H1 (cell line): ENCODE data around the gene DEAF1. TPM values are rescaled to one million over a fixed set of nuclear protein-coding genes. Genes with fewer than 3 reads are reported as not detected.

Experiments used
- ASH2L ChIP-seq: fragments of 200-600, 300-600 bp; sonication (generic); IDR thresholded peaks from one replicate; pipeline ENCODE4 v1.7.1; 2017; ENCODE audit warnings: low read length
- ATF2 ChIP-seq: IDR thresholded peaks from 2 replicates; pipeline ENCODE4 v1.6.1; 2012; ENCODE audit warnings: low read length, inconsistent platforms
- BCL11A ChIP-seq, 2 experiments: IDR thresholded peaks; one replicate each; pipeline ENCODE4 v1.6.1; 2011; ENCODE audit warnings: low read depth in 2 of 2, low read length in 2 of 2, mild to moderate bottlenecking in 2 of 2
- CEBPB ChIP-seq: IDR thresholded peaks from 2 replicates; pipeline ENCODE4 v1.6.1; 2012; ENCODE audit warnings: low read depth, low read length
- CHD1 ChIP-seq: IDR thresholded peaks from 2 replicates; pipeline ENCODE4 v1.6.1; 2012; ENCODE audit warnings: low read depth, low read length, improper control_type of control experiment
- CREB1 ChIP-seq: IDR thresholded peaks from 2 replicates; pipeline ENCODE4 v1.6.1; 2012; ENCODE audit warnings: inconsistent platforms
- GTF2F1 ChIP-seq: IDR thresholded peaks from 2 replicates; pipeline ENCODE4 v1.6.1; 2012; ENCODE audit warnings: low read depth, low read length, improper control_type of control experiment, borderline replicate concordance
- HDAC6 ChIP-seq: IDR thresholded peaks from one replicate; pipeline ENCODE4 v1.7.1; 2012; ENCODE audit warnings: low read depth, mild to moderate bottlenecking, inconsistent platforms, low read length, moderate library complexity
- JUN ChIP-seq: IDR thresholded peaks from 2 replicates; pipeline ENCODE4 v1.6.1; 2011; ENCODE audit warnings: low read depth, mild to moderate bottlenecking, improper control_type of control experiment, low read length
- KDM1A ChIP-seq: fragments of 200-600, 300-600 bp; sonication (generic); IDR thresholded peaks from 2 replicates; pipeline ENCODE4 v1.7.1; 2016; ENCODE audit warnings: mild to moderate bottlenecking, low read length, borderline replicate concordance
- KDM5A ChIP-seq: fragments of 200-600 bp; IDR thresholded peaks from 2 replicates; pipeline ENCODE4 v1.7.1; 2012; ENCODE audit warnings: mild to moderate bottlenecking, low read length, inconsistent platforms, mixed read lengths
- MAFK ChIP-seq: IDR thresholded peaks from 2 replicates; pipeline ENCODE4 v1.6.1; 2012; ENCODE audit warnings: low read depth, mild to moderate bottlenecking, improper control_type of control experiment, low read length
- NANOG ChIP-seq: IDR thresholded peaks from 2 replicates; pipeline ENCODE4 v1.6.1; 2011; ENCODE audit warnings: low read length, low read depth, mild to moderate bottlenecking, inconsistent platforms; ENCODE audit not compliant: insufficient read depth, poor library complexity, severe bottlenecking
- PHF8 ChIP-seq: fragments of 200-600 bp; sonication (generic); conservative IDR thresholded peaks from 2 replicates; pipeline ENCODE4 v1.7.1; 2012; ENCODE audit warnings: low read depth, mild to moderate bottlenecking, inconsistent platforms, low read length, moderate library complexity
- POLR2AphosphoS5 ChIP-seq: IDR thresholded peaks from 2 replicates; pipeline ENCODE4 v1.6.1; 2011; ENCODE audit warnings: low read depth, low read length
- POU5F1 ChIP-seq: IDR thresholded peaks from 2 replicates; pipeline ENCODE4 v1.6.1; 2011; ENCODE audit warnings: low read depth, mild to moderate bottlenecking, low read length, moderate library complexity
- RFX5 ChIP-seq: IDR thresholded peaks from 2 replicates; pipeline ENCODE4 v1.6.1; 2011; ENCODE audit warnings: low read depth, low read length, improper control_type of control experiment, borderline replicate concordance
- RXRA ChIP-seq: IDR thresholded peaks from 2 replicates; pipeline ENCODE4 v1.6.1; 2011; ENCODE audit warnings: low read depth, mild to moderate bottlenecking, low read length, moderate library complexity; ENCODE audit not compliant: insufficient read depth
- SAP30 ChIP-seq: fragments of 300-600 bp; sonication (generic); IDR thresholded peaks from 2 replicates; pipeline ENCODE4 v1.7.1; 2012; ENCODE audit warnings: low read length, moderate library complexity, mild to moderate bottlenecking, inconsistent platforms; ENCODE audit not compliant: insufficient read depth, insufficient replicate concordance
- SIX5 ChIP-seq: IDR thresholded peaks from 2 replicates; pipeline ENCODE4 v1.6.1; 2011; ENCODE audit warnings: mild to moderate bottlenecking, low read depth, low read length
- SP2 ChIP-seq: IDR thresholded peaks from 2 replicates; pipeline ENCODE4 v1.6.1; 2012; ENCODE audit warnings: mild to moderate bottlenecking, low read length, inconsistent platforms
- SUZ12 ChIP-seq: fragments of 200-600 bp; sonication (generic); IDR thresholded peaks from 2 replicates; pipeline ENCODE4 v1.6.1; 2012; ENCODE audit warnings: mild to moderate bottlenecking, inconsistent platforms, low read length, moderate library complexity, mixed read lengths
- TAF1 ChIP-seq: IDR thresholded peaks from 2 replicates; pipeline ENCODE4 v1.6.1; 2011; ENCODE audit warnings: mild to moderate bottlenecking, low read depth, low read length
- TAF7 ChIP-seq: optimal IDR thresholded peaks from 2 replicates; pipeline ENCODE3; 2011; ENCODE audit warnings: low read depth, mild to moderate bottlenecking, inconsistent platforms, low read length, moderate library complexity, borderline replicate concordance
- TCF12 ChIP-seq: IDR thresholded peaks from 2 replicates; pipeline ENCODE4 v1.6.1; 2011; ENCODE audit warnings: low read depth, mild to moderate bottlenecking, low read length
- polyA plus RNA-seq, 7 experiments: library from polyadenylated mRNA; depleted of rRNA in 3 of 7; stranded (reverse) in 5 of 7; unstranded in 2 of 7; fragments of >200 nt in 5 of 7; fragments of 200-250 nt in 2 of 7; gene quantifications; 1 replicate in 5 of 7; 2 replicates in 1 of 7; 4 replicates in 1 of 7; pipeline versions ENCODE4 v1.2.1 to v1.2.3, GENCODE V29; 2011 to 2013; ENCODE audit warnings: missing spikeins in 2 of 7, mixed read lengths in 2 of 7
- total RNA-seq: library from RNA; stranded (reverse); fragmentation: NEBNext Ultra II Directional; extraction: Animal tissue kit (Norgen Biotek cat#: 25700); gene quantifications from 2 replicates; pipeline ENCODE4 v1.2.1, GENCODE V29; 2021

Gene DEAF1
- total and polyA plus RNA-seq, 2 of the 8 experiments (the other 6 are each of a cell fraction or from before 2014, with no cell fraction given), result 47.3 to 58.4 TPM

- TF ChIP-seq GTF2F1, result no peak
- no peak for TF ChIP-seq CREB1
- no peak for TF ChIP-seq BCL11A (IDR thresholded peaks at IDR 0.05; ENCODE audit: low read depth in 2 of 2, low read length in 2 of 2)
- TF ChIP-seq KDM5A, result no peak
- no peak for TF ChIP-seq NANOG
- no peak for TF ChIP-seq POU5F1
- TF ChIP-seq MAFK, result no peak
- TF ChIP-seq RFX5, result no peak
- no peak for TF ChIP-seq RXRA
- no peak for TF ChIP-seq KDM1A
- TF ChIP-seq PHF8, result no peak
- no peak for TF ChIP-seq JUN
- TF ChIP-seq CEBPB, result no peak
- no peak for TF ChIP-seq TCF12
- TF ChIP-seq POLR2AphosphoS5, result peak; percentile 42; the same call in 1 of the 2 replicates
- no peak for TF ChIP-seq SIX5
- no peak for TF ChIP-seq ASH2L
- no peak for TF ChIP-seq SUZ12
- TF ChIP-seq ATF2, result no peak
- TF ChIP-seq SP2, result no peak
- no peak for TF ChIP-seq SAP30
- no peak for TF ChIP-seq HDAC6
- TF ChIP-seq TAF7, result peak; percentile 19
- peak; percentile 55; the same call in 1 of the 2 replicates for TF ChIP-seq TAF1
- no peak for TF ChIP-seq CHD1
Observed at GRCh38 chr11:720642-721246, 25.7 kb upstream of the DEAF1 start (continued).
